Liver (tissue), 9 donors: ENCODE results near the gene VRK2. TPM values are rescaled to one million over a fixed set of nuclear protein-coding genes. Genes with fewer than 3 reads are reported as not detected.
"Not testable (repeated sequence)": the region's sequence is repeated elsewhere in the genome, so short reads cannot be mapped to it uniquely, and the experiment has no call there.

Experiments
- DNase-seq: peaks from one replicate; pipeline ENCODE4 v3.0.0-alpha.2; 2017; ENCODE audit warnings: low spot score
- H3K27ac ChIP-seq, 2 donors: one replicate each; pipeline ENCODE4 v1.7.0; 2013; ENCODE audit warnings: inconsistent platforms in 2 of 2, low read length in 2 of 2, control low read depth in 1 of 2, low read depth in 1 of 2, mild to moderate bottlenecking in 1 of 2
- H3K27me3 ChIP-seq, 4 donors: one replicate each; pipeline versions ENCODE4 v1.6.1 to v1.7.0; 2013; ENCODE audit warnings: low read length in 3 of 4, inconsistent platforms in 1 of 4, mild to moderate bottlenecking in 1 of 4, moderate library complexity in 1 of 4; ENCODE audit not compliant: control insufficient read depth in 4 of 4, insufficient read depth in 4 of 4
- H3K36me3 ChIP-seq, 4 donors: one replicate each; pipeline versions ENCODE4 v1.6.1 to v1.7.0; 2013; ENCODE audit warnings: low read length in 3 of 4, mild to moderate bottlenecking in 3 of 4, low read depth in 1 of 4, moderate library complexity in 1 of 4; ENCODE audit not compliant: control insufficient read depth in 4 of 4, insufficient read depth in 3 of 4
- H3K4me1 ChIP-seq, 4 donors: one replicate each; pipeline versions ENCODE4 v1.6.1 to v1.7.0; 2013; ENCODE audit warnings: low read length in 3 of 4, mild to moderate bottlenecking in 3 of 4, moderate library complexity in 1 of 4; ENCODE audit not compliant: control insufficient read depth in 4 of 4, insufficient read depth in 4 of 4
- H3K4me3 ChIP-seq, 3 donors: one replicate each; pipeline versions ENCODE4 v1.6.1 to v1.7.0; 2013; ENCODE audit warnings: low read length in 3 of 3, control low read depth in 1 of 3, low read depth in 1 of 3, mild to moderate bottlenecking in 1 of 3
- H3K9ac ChIP-seq, 2 donors: one replicate each; pipeline ENCODE4 v1.7.0; 2013; ENCODE audit warnings: low read length in 2 of 2, mild to moderate bottlenecking in 2 of 2, moderate library complexity in 2 of 2, control low read depth in 1 of 2, low read depth in 1 of 2
- H3K9me3 ChIP-seq, 4 donors: one replicate each; pipeline versions ENCODE4 v1.6.1 to v1.7.0; 2013; ENCODE audit warnings: low read length in 3 of 4; ENCODE audit not compliant: control insufficient read depth in 4 of 4
- CTCF ChIP-seq: fragments of 150-350 bp; IDR thresholded peaks from 2 replicates; pipeline ENCODE4 v1.5.1; 2017; ENCODE audit warnings: improper control_type of control experiment, low read depth, low read length; ENCODE audit not compliant: missing input control
- FOXA1 ChIP-seq: IDR thresholded peaks from 2 replicates; pipeline ENCODE4 v1.6.1; 2016; ENCODE audit warnings: antibody characterized with exemption
- FOXA2 ChIP-seq: IDR thresholded peaks from 2 replicates; pipeline ENCODE4 v1.6.1; 2016; ENCODE audit warnings: antibody characterized with exemption
- GABPA ChIP-seq, 2 donors: IDR thresholded peaks in 1 of 2; conservative IDR thresholded peaks in 1 of 2; 2 replicates each; pipeline ENCODE4 v1.6.1; 2016; ENCODE audit warnings: antibody characterized with exemption in 2 of 2, mild to moderate bottlenecking in 1 of 2, moderate library complexity in 1 of 2
- HNF4G ChIP-seq: IDR thresholded peaks from 2 replicates; pipeline ENCODE4 v1.6.1; 2016; ENCODE audit warnings: antibody characterized with exemption
- NR2F2 ChIP-seq: IDR thresholded peaks from 2 replicates; pipeline ENCODE4 v1.6.1; 2016; ENCODE audit warnings: antibody characterized with exemption
- REST ChIP-seq: IDR thresholded peaks from 2 replicates; pipeline ENCODE4 v1.6.1; 2016; ENCODE audit warnings: antibody characterized with exemption, mild to moderate bottlenecking
- RXRA ChIP-seq, 2 donors: IDR thresholded peaks; 2 replicates each; pipeline ENCODE4 v1.6.1; 2017 to 2018; ENCODE audit warnings: antibody characterized with exemption in 2 of 2, mild to moderate bottlenecking in 1 of 2
- WGBS: extraction: QIAGEN DNeasy Blood & Tissue Kit; methylation state at CpG from one replicate; pipeline ENCODE4 v1.1.7; 2013; 5-methylcytosine and 5-hydroxymethylcytosine counted together
- polyA plus RNA-seq, 2 donors: library from polyadenylated mRNA; stranded (reverse) in 1 of 2; unstranded in 1 of 2; fragments of 200-250 nt in 1 of 2; fragments of >200 nt in 1 of 2; fragmentation: Nextera tagmentation in 1 of 2; extraction: Ambion mirVana in 1 of 2; gene quantifications; one replicate each; pipeline versions ENCODE4 v1.2.1 to v1.2.3, GENCODE V29; 2013 to 2015
- total RNA-seq, 2 donors: library from RNA; depleted of rRNA; stranded (reverse); fragments of >200 nt; gene quantifications; one replicate each; pipeline ENCODE4 v1.2.3, GENCODE V29; 2014
- donor health status: healthy.
- donor health status: healthy.
- donor health status: healthy.
- donor health status: healthy.
- donor health status: healthy.

Gene VRK2
- total and polyA plus RNA-seq, 4 donors: 5.4 to 17.3 (median 8.5) TPM

- DNase-seq, H3K4me1 ChIP-seq, H3K27me3 ChIP-seq, H3K4me3 ChIP-seq, H3K9ac ChIP-seq, H3K9me3 ChIP-seq, H3K27ac ChIP-seq, H3K36me3 ChIP-seq: not testable (repeated sequence)
Observed at GRCh38 chr2:58169845-58170244, 123.2 kb downstream of the VRK2 start.

GRCh38 chr2:58170334-58170933 is 123.8 kb downstream of the VRK2 start:
- H3K36me3 ChIP-seq, H3K4me3 ChIP-seq, H3K27me3 ChIP-seq, H3K27ac ChIP-seq, H3K9me3 ChIP-seq, DNase-seq, H3K9ac ChIP-seq, H3K4me1 ChIP-seq: not testable (repeated sequence)
- WGBS: 90% methylated on average over 7 of the region's 7 CpGs

- 97% methylated on average over 16 of the region's 16 CpGs for WGBS
- not testable (repeated sequence) for H3K4me3 ChIP-seq, H3K27ac ChIP-seq, H3K36me3 ChIP-seq, H3K4me1 ChIP-seq, H3K27me3 ChIP-seq, H3K9me3 ChIP-seq, DNase-seq, H3K9ac ChIP-seq
Observed at GRCh38 chr2:58171831-58172230, 125.2 kb downstream of the VRK2 start.

- not testable (repeated sequence) for H3K27me3 ChIP-seq, H3K4me3 ChIP-seq, H3K27ac ChIP-seq, H3K4me1 ChIP-seq, H3K9ac ChIP-seq, H3K36me3 ChIP-seq, DNase-seq, H3K9me3 ChIP-seq
- WGBS: 83% methylated on average over 2 of the region's 4 CpGs
Observed at GRCh38 chr2:58177187-58177586, 130.6 kb downstream of the VRK2 start.

GRCh38 chr2:58180175-58180574 is 133.6 kb downstream of the VRK2 start:
- DNase-seq: not testable (repeated sequence)
- WGBS: 96% methylated on average over 3 of the region's 3 CpGs

GRCh38 chr2:58180635-58181034 is 134.0 kb downstream of the VRK2 start:
- H3K27ac ChIP-seq: no peak overlapping the region
- no peaks in the 10 kb centered on the region for H3K9me3 ChIP-seq
- no peak for DNase-seq
- 98% methylated on average over 5 of the region's 5 CpGs for WGBS
- no peaks in the 10 kb centered on the region for H3K36me3 ChIP-seq
- H3K4me1 ChIP-seq: no peaks in the 10 kb centered on the region
- H3K27me3 ChIP-seq: no peaks in the 10 kb centered on the region
- H3K4me3 ChIP-seq: no peak overlapping the region
- no peak overlapping the region for H3K9ac ChIP-seq
- TF ChIP-seq GABPA (IDR thresholded peaks at IDR 0.05 in 1 of 2, conservative IDR thresholded peaks at IDR 0.05 in 1 of 2): no peak
- TF ChIP-seq HNF4G: no peak
- TF ChIP-seq REST: no peak
- no peak for TF ChIP-seq CTCF
- TF ChIP-seq NR2F2: no peak
- TF ChIP-seq FOXA1: no peak
- TF ChIP-seq FOXA2: no peak
- no peak for TF ChIP-seq RXRA (IDR thresholded peaks at IDR 0.05)

More at GRCh38 chr2:58180175-58180574, 133.6 kb downstream of the VRK2 start:
- H3K9me3 ChIP-seq, H3K27ac ChIP-seq, H3K27me3 ChIP-seq, H3K36me3 ChIP-seq, H3K9ac ChIP-seq, H3K4me1 ChIP-seq, H3K4me3 ChIP-seq: not testable (repeated sequence)
